ENCODE data around the gene PRCC.

PRCC gene

GRCh38 chr1:156744344-156744743 lies 23.0 kb upstream of the PRCC start:
- DNase-seq (ENCODE audit: low spot score), result no peak

- DNase-seq (ENCODE audit: low spot score), result no peak
Measured at GRCh38 chr1:156744786-156745419, 22.4 kb upstream of the PRCC start.

- no peak for DNase-seq (ENCODE audit: low spot score)
Measured at GRCh38 chr1:156745881-156746280, 21.5 kb upstream of the PRCC start.

- DNase-seq (ENCODE audit: low spot score), result no peak
Measured at GRCh38 chr1:156746406-156746727, 21.0 kb upstream of the PRCC start.

GRCh38 chr1:156746728-156747631 lies 20.4 kb upstream of the PRCC start:
- peak; percentile 41 for DNase-seq (ENCODE audit: low spot score)

- peak; percentile 26 for DNase-seq (ENCODE audit: low spot score)
Measured at GRCh38 chr1:156747742-156748669, 19.3 kb upstream of the PRCC start.

GRCh38 chr1:156748670-156749418 lies 18.5 kb upstream of the PRCC start:
- peak; percentile 52 for DNase-seq (ENCODE audit: low spot score)

GRCh38 chr1:156749419-156750118 lies 17.8 kb upstream of the PRCC start:
- DNase-seq (ENCODE audit: low spot score), result peak; percentile 79

GRCh38 chr1:156750191-156750672 lies 17.1 kb upstream of the PRCC start:
- peak; percentile 81 for DNase-seq (ENCODE audit: low spot score)

GRCh38 chr1:156750711-156751450 lies 16.5 kb upstream of the PRCC start:
- DNase-seq (ENCODE audit: low spot score), result peak; percentile 38

GRCh38 chr1:156751451-156751756 lies 15.9 kb upstream of the PRCC start, which contains the start of gene HDGF:
Gene HDGF, minus strand, starts transcription at chr1:156751675. Its CDS starts 246 bp downstream, at chr1:156751429.
- no peak for DNase-seq (ENCODE audit: low spot score)

GRCh38 chr1:156751757-156752481 lies 15.4 kb upstream of the PRCC start:
- DNase-seq (ENCODE audit: low spot score), result peak; percentile 94

- no peak for DNase-seq (ENCODE audit: low spot score)
Measured at GRCh38 chr1:156752843-156753482, 14.4 kb upstream of the PRCC start.

GRCh38 chr1:156754219-156754618 lies 13.1 kb upstream of the PRCC start:
- DNase-seq (ENCODE audit: low spot score), result no peak

- DNase-seq (ENCODE audit: low spot score), result peak; percentile 67
Measured at GRCh38 chr1:156755527-156755950, 11.8 kb upstream of the PRCC start.

GRCh38 chr1:156756355-156756754 lies 11.0 kb upstream of the PRCC start:
- peak; percentile 39 for DNase-seq (ENCODE audit: low spot score)

- DNase-seq (ENCODE audit: low spot score), result peak; percentile 88
Measured at GRCh38 chr1:156757572-156758253, 9.6 kb upstream of the PRCC start.

- no peak for DNase-seq (ENCODE audit: low spot score)
Measured at GRCh38 chr1:156760092-156760795, 7.1 kb upstream of the PRCC start.

Measured in hematopoietic multipotent progenitor cell treated with erythropoietin and hydrocortisone succinate and interleukin-3 and kit ligand, for 15 days (in vitro differentiated cells).